GM23248 (cell line): ENCODE data around the gene FERMT3. TPM values are rescaled to one million over a fixed set of nuclear protein-coding genes. Genes with fewer than 3 reads are reported as not detected.

Experiments used
- DNase-seq: peaks from one replicate; pipeline ENCODE4 v3.0.0-alpha.2; 2015
- H2AFZ ChIP-seq: fragments of 200-600 bp; sonication (generic); 2 replicates; pipeline ENCODE4 v1.6.1; 2016; ENCODE audit warnings: antibody characterized with exemption
- H3F3A ChIP-seq: fragments of 200-600 bp; sonication (generic); 2 replicates; pipeline ENCODE4 v1.6.1; 2016; ENCODE audit warnings: mild to moderate bottlenecking, antibody characterized with exemption, mixed run types; ENCODE audit not compliant: insufficient read depth
- H3K27ac ChIP-seq: fragments of 200-600 bp; sonication (generic); 2 replicates; pipeline ENCODE4 v1.5.1; 2016; ENCODE audit warnings: mild to moderate bottlenecking
- H3K27me3 ChIP-seq: fragments of 200-600 bp; sonication (generic); replicated peaks from 2 replicates; pipeline ENCODE4 v1.6.1; 2016; ENCODE audit warnings: mild to moderate bottlenecking; ENCODE audit not compliant: insufficient read depth
- H3K36me3 ChIP-seq: fragments of 200-600 bp; sonication (generic); 2 replicates; pipeline ENCODE4 v1.6.1; 2016; ENCODE audit warnings: low read depth, mild to moderate bottlenecking
- H3K4me1 ChIP-seq: fragments of 200-600 bp; sonication (generic); 2 replicates; pipeline ENCODE4 v1.6.1; 2016; ENCODE audit warnings: mild to moderate bottlenecking; ENCODE audit not compliant: insufficient read depth
- H3K4me2 ChIP-seq: fragments of 200-600 bp; sonication (generic); one replicate; pipeline ENCODE4 v1.6.1; 2016; ENCODE audit warnings: mild to moderate bottlenecking; ENCODE audit not compliant: unreplicated experiment
- H3K4me3 ChIP-seq: fragments of 200-600 bp; sonication (generic); 2 replicates; pipeline ENCODE4 v1.5.1; 2016; ENCODE audit warnings: mild to moderate bottlenecking
- H3K79me2 ChIP-seq: fragments of 200-600 bp; sonication (generic); 2 replicates; pipeline ENCODE4 v1.6.1; 2016; ENCODE audit warnings: mild to moderate bottlenecking; ENCODE audit not compliant: insufficient read depth
- H3K9ac ChIP-seq: fragments of 200-600 bp; sonication (generic); 2 replicates; pipeline ENCODE4 v1.6.1; 2016; ENCODE audit warnings: mild to moderate bottlenecking
- H3K9me2 ChIP-seq: fragments of 200-600 bp; sonication (generic); 2 replicates; pipeline ENCODE4 v1.6.1; 2016; ENCODE audit warnings: mixed run types, mild to moderate bottlenecking, moderate library complexity; ENCODE audit not compliant: insufficient read depth
- H3K9me3 ChIP-seq: fragments of 200-600 bp; sonication (generic); one replicate; pipeline ENCODE4 v1.6.1; 2017; ENCODE audit warnings: low read depth
- H4K20me1 ChIP-seq: fragments of 200-600 bp; sonication (generic); 2 replicates; pipeline ENCODE4 v1.6.0; 2016; ENCODE audit not compliant: insufficient read depth
- EZH2 ChIP-seq: fragments of 200-600 bp; sonication (generic); IDR thresholded peaks from 2 replicates; pipeline ENCODE4 v1.6.1; 2018; ENCODE audit warnings: antibody characterized with exemption, mild to moderate bottlenecking; ENCODE audit not compliant: insufficient read depth, poor library complexity, severe bottlenecking
- EZH2phosphoT487 ChIP-seq: fragments of 200-600 bp; sonication (generic); IDR thresholded peaks from 2 replicates; pipeline ENCODE4 v1.6.1; 2018; ENCODE audit warnings: antibody characterized with exemption, moderate library complexity, mild to moderate bottlenecking, low read depth; ENCODE audit not compliant: insufficient read depth
- WGBS, 2 experiments: methylation state at CpG; one replicate each; pipeline ENCODE4 v1.1.6; 2015 to 2017; ENCODE audit warnings: low lambda C conversion rate in 2 of 2, low coverage in 1 of 2; ENCODE audit errors: missing lambda C conversion rate in 2 of 2; 5-methylcytosine and 5-hydroxymethylcytosine counted together
- in situ Hi-C: fragments of 300-500 bp; cut with MboI; formaldehyde crosslinking; loops from 2 replicates; pipeline ENCODE4 v1.15.0; 2020
- polyA plus RNA-seq: library from polyadenylated mRNA; unstranded; fragments of >200 nt; fragmentation: Nextera tagmentation; extraction: Ambion mirVana; gene quantifications from 2 replicates; pipeline ENCODE4 v1.2.1, GENCODE V29; 2016
- total RNA-seq: library from RNA; depleted of rRNA; stranded (reverse); fragments of >200 nt; shearing (Covaris generic); gene quantifications from 2 replicates; pipeline ENCODE4 v1.2.3, GENCODE V29; 2014

FERMT3 gene
- total and polyA plus RNA-seq, 2 experiments from 2014 or later = 1.5 to 3.9 TPM

- 88 to 91% methylated on average over 9 of the region's 9 CpGs for WGBS, 2 experiments
- H3K4me1 ChIP-seq = peaks cover 12% of the 10 kb centered on the region
- in situ Hi-C loops = no loop called here
- peaks cover 10% of the 10 kb centered on the region; the same call in 1 of the 2 replicates for H3F3A ChIP-seq
- peaks cover 25% of the 10 kb centered on the region for H3K79me2 ChIP-seq
- H4K20me1 ChIP-seq = no peaks in the 10 kb centered on the region
- no peaks in the 10 kb centered on the region for H3K27me3 ChIP-seq
- no peak for DNase-seq
- TF ChIP-seq EZH2phosphoT487 = no peak
- no peak for TF ChIP-seq EZH2
- H3K4me3 ChIP-seq = no peak overlapping the region
- no peak overlapping the region for H3K4me2 ChIP-seq
- H3K27ac ChIP-seq = no peak overlapping the region
- no peaks in the 10 kb centered on the region for H3K9me3 ChIP-seq
- H3K36me3 ChIP-seq = no peaks in the 10 kb centered on the region
- H3K9me2 ChIP-seq = no peaks in the 10 kb centered on the region
- H2AFZ ChIP-seq = no peak overlapping the region
- H3K9ac ChIP-seq = no peak overlapping the region
Measured at GRCh38 chr11:64238076-64238475, 31.6 kb downstream of the FERMT3 start.

GRCh38 chr11:64238999-64239398 lies 32.5 kb downstream of the FERMT3 start:
- H3K9me3 ChIP-seq = no peaks in the 10 kb centered on the region
- H4K20me1 ChIP-seq = no peaks in the 10 kb centered on the region
- peaks cover 33% of the 10 kb centered on the region for H3K79me2 ChIP-seq
- no peak overlapping the region for H3K4me2 ChIP-seq
- H2AFZ ChIP-seq = no peak overlapping the region
- peaks cover 15% of the 10 kb centered on the region for H3K4me1 ChIP-seq
- TF ChIP-seq EZH2 = no peak
- H3K27ac ChIP-seq = no peak overlapping the region
- no peak overlapping the region for H3K4me3 ChIP-seq
- H3K9me2 ChIP-seq = no peaks in the 10 kb centered on the region
- in situ Hi-C loops = no loop called here
- DNase-seq = no peak
- peaks cover 10% of the 10 kb centered on the region; the same call in 1 of the 2 replicates for H3F3A ChIP-seq
- H3K27me3 ChIP-seq = no peaks in the 10 kb centered on the region
- WGBS, 2 experiments = 70 to 73% methylated on average over 5 of the region's 5 CpGs
- H3K9ac ChIP-seq = no peak overlapping the region
- no peaks in the 10 kb centered on the region; the same call in 1 of the 2 replicates for H3K36me3 ChIP-seq

GRCh38 chr11:64239662-64240434 lies 33.3 kb downstream of the FERMT3 start:
- no peak for DNase-seq
- Histone ChIP-seq H3K9me2 (no peaks in the 10 kb centered on the region), H3F3A (peaks cover 11% of the 10 kb centered on the region; the same call in 1 of the 2 replicates), H3K36me3 (no peaks in the 10 kb centered on the region; the same call in 1 of the 2 replicates), H3K4me1 (peaks cover 15% of the 10 kb centered on the region), H4K20me1 (no peaks in the 10 kb centered on the region), H3K4me2 (peak overlapping the region; percentile 91), H3K27ac (peak overlapping the region; percentile 85), H3K27me3 (no peaks in the 10 kb centered on the region), H3K4me3 (peak overlapping the region; percentile 75), H3K9me3 (no peaks in the 10 kb centered on the region), H2AFZ (peak overlapping the region; percentile 85), H3K9ac (peak overlapping the region; percentile 85), H3K79me2 (peaks cover 41% of the 10 kb centered on the region)
- in situ Hi-C loops = no loop called here
- WGBS, 2 experiments = 86 to 89% methylated on average over 10 to 11 of the region's 11 CpGs
- TF ChIP-seq EZH2phosphoT487 (no peak), EZH2 (no peak)

DNA sequence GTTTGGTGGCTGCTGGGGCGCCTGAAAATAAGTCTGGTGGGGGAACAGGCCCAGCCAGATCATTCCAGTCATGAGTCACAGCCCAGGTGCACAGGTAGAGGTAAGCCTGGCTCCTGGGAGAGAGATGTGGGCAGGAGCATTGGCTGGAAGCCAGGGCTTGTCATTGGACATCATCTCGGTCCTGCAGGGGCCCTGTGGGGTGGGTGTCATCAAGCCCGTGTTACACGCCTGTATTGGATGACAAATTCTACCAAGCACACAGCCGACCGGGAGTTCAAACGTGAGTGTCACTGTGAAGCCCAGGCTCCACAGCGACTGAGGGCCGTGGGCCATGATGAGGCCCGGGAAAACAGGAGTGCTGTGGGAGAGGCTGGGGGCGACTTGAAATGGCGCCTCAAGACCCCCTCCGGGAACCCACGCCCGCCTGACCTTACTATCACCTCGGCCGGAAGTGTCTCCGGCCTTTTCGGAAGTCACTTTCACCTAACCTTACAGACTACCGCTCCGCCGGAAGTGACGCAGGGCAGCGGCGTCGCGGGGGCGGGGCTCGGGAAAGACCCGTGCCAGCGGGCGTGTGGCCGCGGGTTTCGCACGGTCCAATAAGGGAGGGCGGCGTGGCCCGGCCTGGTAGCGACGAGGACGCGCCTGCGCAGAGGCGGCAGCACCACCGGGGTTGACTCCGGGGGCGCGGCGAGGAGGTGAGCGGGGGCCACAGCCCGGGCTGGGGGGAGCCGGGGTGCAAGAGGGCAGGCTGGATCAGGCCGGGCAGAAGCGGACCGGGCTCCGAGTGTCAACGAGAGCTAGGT lies 34.1 kb downstream of the FERMT3 start, which contains the start of gene FKBP2:
TSS of gene FKBP2 (plus strand) at position 661 of the 806 bp plus-strand sequence. CDS start 1,293 bp downstream, outside the sequence.
- Histone ChIP-seq H4K20me1 (no peaks in the 10 kb centered on the region), H3K4me2 (peak within 1 kb of the TSS; percentile 91), H3K36me3 (no peaks in the 10 kb centered on the region; the same call in 1 of the 2 replicates), H2AFZ (peak within 1 kb of the TSS; percentile 85), H3K9ac (peak within 1 kb of the TSS; percentile 85), H3K9me2 (no peaks in the 10 kb centered on the region), H3K27me3 (no peaks in the 10 kb centered on the region), H3K9me3 (no peaks in the 10 kb centered on the region), H3K4me1 (peaks cover 15% of the 10 kb centered on the region), H3F3A (peaks cover 18% of the 10 kb centered on the region; the same call in 1 of the 2 replicates), H3K79me2 (peaks cover 42% of the 10 kb centered on the region), H3K4me3 (peak within 1 kb of the TSS; percentile 75), H3K27ac (peak within 1 kb of the TSS; percentile 85)
- peak; percentile 99 for DNase-seq
- 3 to 4% methylated on average over 50 to 57 of the region's 58 CpGs for WGBS, 2 experiments
- TF ChIP-seq EZH2 = no peak
- no peak for TF ChIP-seq EZH2phosphoT487
- in situ Hi-C loops = no loop called here
